Muscle layer of duodenum (tissue), 2 donors: ENCODE data around the gene WAPL.

Experiments used
- H3K27ac ChIP-seq: one replicate; pipeline ENCODE4 v1.7.0; 2013; ENCODE audit warnings: mild to moderate bottlenecking, low read length
- H3K27me3 ChIP-seq: one replicate; pipeline ENCODE4 v1.7.0; 2013; ENCODE audit warnings: low read depth, mild to moderate bottlenecking, control low read depth, low read length
- H3K36me3 ChIP-seq, 2 donors: one replicate each; pipeline ENCODE4 v1.7.0; 2013; ENCODE audit warnings: low read length in 2 of 2, control low read depth in 1 of 2, mild to moderate bottlenecking in 1 of 2; ENCODE audit not compliant: insufficient read depth in 2 of 2, control insufficient read depth in 1 of 2
- H3K4me1 ChIP-seq, 2 donors: one replicate each; pipeline ENCODE4 v1.7.0; 2013; ENCODE audit warnings: low read length in 2 of 2, mild to moderate bottlenecking in 2 of 2, control low read depth in 1 of 2, moderate library complexity in 1 of 2; ENCODE audit not compliant: insufficient read depth in 2 of 2, control insufficient read depth in 1 of 2
- H3K4me3 ChIP-seq, 2 donors: one replicate each; pipeline ENCODE4 v1.7.0; 2013; ENCODE audit warnings: low read length in 2 of 2, low read depth in 1 of 2, mild to moderate bottlenecking in 1 of 2
- H3K9me3 ChIP-seq, 2 donors: one replicate each; pipeline ENCODE4 v1.7.0; 2013; ENCODE audit warnings: low read length in 2 of 2, control low read depth in 1 of 2, mild to moderate bottlenecking in 1 of 2; ENCODE audit not compliant: control insufficient read depth in 1 of 2
- donor health status: healthy.

The WAPL gene

GRCh38 chr10:86500846-86501245 lies 20.7 kb downstream of the WAPL start:
- Histone ChIP-seq H3K27ac (no peak overlapping the region), H3K4me3 (no peak overlapping the region), H3K4me1 (peaks cover 0 to 4% of the 10 kb centered on the region in 2 donors), H3K27me3 (no peaks in the 10 kb centered on the region), H3K36me3 (peaks cover 17 to 19% of the 10 kb centered on the region in 2 donors), H3K9me3 (no peaks in the 10 kb centered on the region)

GRCh38 chr10:86498598-86498997 lies 23.0 kb downstream of the WAPL start:
- Histone ChIP-seq H3K36me3 (peaks cover 21 to 25% of the 10 kb centered on the region in 2 donors), H3K27ac (no peak overlapping the region), H3K4me1 (peaks cover 0 to 3% of the 10 kb centered on the region in 2 donors), H3K27me3 (no peaks in the 10 kb centered on the region), H3K9me3 (no peaks in the 10 kb centered on the region), H3K4me3 (no peak overlapping the region)

GRCh38 chr10:86497621-86498020 lies 24.0 kb downstream of the WAPL start:
- Histone ChIP-seq H3K4me1 (peaks cover 0 to 3% of the 10 kb centered on the region in 2 donors), H3K27ac (no peak overlapping the region), H3K4me3 (no peak overlapping the region), H3K27me3 (no peaks in the 10 kb centered on the region), H3K36me3 (peaks cover 21 to 25% of the 10 kb centered on the region in 2 donors), H3K9me3 (no peaks in the 10 kb centered on the region)

- H3K27me3 ChIP-seq: no peaks in the 10 kb centered on the region
- peaks cover 18 to 30% of the 10 kb centered on the region in 2 donors for H3K36me3 ChIP-seq
- no peaks in the 10 kb centered on the region for H3K9me3 ChIP-seq
- no peaks in the 10 kb centered on the region for H3K4me1 ChIP-seq
- H3K27ac ChIP-seq: no peak overlapping the region
- H3K4me3 ChIP-seq: no peak overlapping the region
Measured at GRCh38 chr10:86489960-86490612, 31.5 kb downstream of the WAPL start.

GRCh38 chr10:86489071-86489810 lies 32.4 kb downstream of the WAPL start:
- H3K9me3 ChIP-seq: no peaks in the 10 kb centered on the region
- H3K4me1 ChIP-seq: no peaks in the 10 kb centered on the region
- peaks cover 18 to 26% of the 10 kb centered on the region in 2 donors for H3K36me3 ChIP-seq
- no peaks in the 10 kb centered on the region for H3K27me3 ChIP-seq
- no peak overlapping the region for H3K27ac ChIP-seq
- no peak overlapping the region for H3K4me3 ChIP-seq

GRCh38 chr10:86486856-86487255 lies 34.7 kb downstream of the WAPL start:
- Histone ChIP-seq H3K4me1 (no peaks in the 10 kb centered on the region), H3K36me3 (peaks cover 27% of the 10 kb centered on the region in 2 donors), H3K27ac (no peak overlapping the region), H3K27me3 (no peaks in the 10 kb centered on the region), H3K9me3 (no peaks in the 10 kb centered on the region), H3K4me3 (no peak overlapping the region)

GRCh38 chr10:86483664-86484063 lies 37.9 kb downstream of the WAPL start:
- Histone ChIP-seq H3K4me3 (no peak overlapping the region), H3K4me1 (no peaks in the 10 kb centered on the region), H3K27ac (no peak overlapping the region), H3K9me3 (no peaks in the 10 kb centered on the region), H3K36me3 (peaks cover 18 to 21% of the 10 kb centered on the region in 2 donors), H3K27me3 (no peaks in the 10 kb centered on the region)

GRCh38 chr10:86481761-86482160 lies 39.8 kb downstream of the WAPL start:
- Histone ChIP-seq H3K36me3 (peaks cover 5 to 11% of the 10 kb centered on the region in 2 donors), H3K9me3 (no peaks in the 10 kb centered on the region), H3K4me3 (no peak overlapping the region), H3K4me1 (no peaks in the 10 kb centered on the region), H3K27ac (no peak overlapping the region), H3K27me3 (no peaks in the 10 kb centered on the region)

- Histone ChIP-seq H3K4me1 (no peaks in the 10 kb centered on the region), H3K4me3 (no peak overlapping the region), H3K9me3 (no peaks in the 10 kb centered on the region), H3K27ac (no peak overlapping the region), H3K27me3 (no peaks in the 10 kb centered on the region), H3K36me3 (peaks cover 3 to 13% of the 10 kb centered on the region in 2 donors)
Measured at GRCh38 chr10:86480571-86480970, 41.0 kb downstream of the WAPL start.

GRCh38 chr10:86472061-86472460 lies 49.5 kb downstream of the WAPL start:
- Histone ChIP-seq H3K9me3 (no peaks in the 10 kb centered on the region), H3K4me1 (no peaks in the 10 kb centered on the region), H3K27me3 (no peaks in the 10 kb centered on the region), H3K36me3 (peaks cover 18 to 20% of the 10 kb centered on the region in 2 donors), H3K4me3 (no peak overlapping the region), H3K27ac (no peak overlapping the region)

- H3K4me1 ChIP-seq: no peaks in the 10 kb centered on the region
- H3K27ac ChIP-seq: no peak overlapping the region
- no peaks in the 10 kb centered on the region for H3K27me3 ChIP-seq
- peaks cover 45 to 46% of the 10 kb centered on the region in 2 donors for H3K36me3 ChIP-seq
- H3K9me3 ChIP-seq: no peaks in the 10 kb centered on the region
- no peak overlapping the region for H3K4me3 ChIP-seq
Measured at GRCh38 chr10:86461963-86462804, 59.4 kb downstream of the WAPL start.
